GM19452 (cell line): ENCODE data around the gene NT5C1A.

Source experiments
- ATAC-seq: cut with Tn5 transposase; IDR thresholded peaks from one replicate; pipeline ENCODE4 v1.9.1; 2021; ENCODE audit not compliant: unreplicated experiment

The NT5C1A gene

DNA sequence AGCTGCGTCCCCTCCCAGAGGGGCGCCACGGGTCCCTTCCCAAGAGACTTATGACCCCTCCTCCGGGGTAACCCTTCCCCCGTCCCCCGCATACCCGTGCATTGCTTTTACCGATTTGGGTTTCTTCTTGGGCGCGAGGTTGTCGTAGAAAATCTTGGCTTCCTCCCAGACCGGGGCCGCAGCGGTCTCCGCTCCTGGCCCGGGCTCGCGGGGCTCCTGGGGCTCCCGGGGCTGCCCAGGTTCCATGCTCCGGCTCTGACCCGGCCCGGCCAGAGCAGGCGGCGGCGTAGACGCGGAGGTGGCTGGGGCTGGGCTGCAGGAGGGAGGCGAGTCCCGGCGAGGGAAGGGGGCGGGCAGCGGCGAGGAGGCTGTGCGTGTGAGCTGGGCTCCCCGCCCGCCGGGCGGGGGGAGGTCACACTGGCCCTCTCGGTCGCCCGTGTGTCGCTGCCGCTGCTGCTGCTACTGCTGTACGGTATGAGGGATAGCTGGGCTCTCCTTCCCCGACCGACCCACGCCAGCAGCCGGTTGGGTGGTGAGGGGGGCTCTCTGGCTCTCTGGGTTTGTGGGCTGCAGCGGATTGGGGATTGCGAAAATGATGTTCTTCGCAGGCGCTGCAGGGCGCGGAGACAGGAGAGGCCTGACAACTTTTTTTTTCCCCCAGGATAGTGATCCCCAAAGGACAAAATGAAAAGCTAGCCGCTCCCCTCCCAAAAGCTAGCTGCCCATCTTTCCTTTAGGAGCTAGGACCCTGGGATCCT lies at the start of gene NT5C1A:
Gene NT5C1A, minus strand, starts transcription at position 315 of the 758 bp plus-strand sequence. Its CDS starts 69 bp downstream, at position 246.
- ATAC-seq = no peak

DNA sequence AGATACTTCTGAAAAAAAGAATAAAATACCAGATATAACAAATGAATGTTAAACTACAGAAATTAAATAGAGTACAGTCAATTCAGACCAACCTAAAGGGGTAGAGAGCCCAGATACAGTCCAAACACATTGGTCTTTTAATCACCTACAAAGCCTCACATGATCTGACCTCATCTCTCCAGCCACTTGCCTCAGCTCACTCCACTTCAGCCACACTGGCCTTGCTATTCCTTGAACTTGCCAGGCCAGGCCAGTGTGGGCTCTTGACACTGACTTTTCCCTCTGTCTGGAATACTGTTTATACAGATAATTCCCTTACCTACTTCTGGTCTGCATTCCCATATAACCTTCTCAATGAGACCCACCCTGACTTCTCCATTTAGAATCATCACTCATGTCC lies 49.8 kb upstream of the NT5C1A start:
- no peak for ATAC-seq

DNA sequence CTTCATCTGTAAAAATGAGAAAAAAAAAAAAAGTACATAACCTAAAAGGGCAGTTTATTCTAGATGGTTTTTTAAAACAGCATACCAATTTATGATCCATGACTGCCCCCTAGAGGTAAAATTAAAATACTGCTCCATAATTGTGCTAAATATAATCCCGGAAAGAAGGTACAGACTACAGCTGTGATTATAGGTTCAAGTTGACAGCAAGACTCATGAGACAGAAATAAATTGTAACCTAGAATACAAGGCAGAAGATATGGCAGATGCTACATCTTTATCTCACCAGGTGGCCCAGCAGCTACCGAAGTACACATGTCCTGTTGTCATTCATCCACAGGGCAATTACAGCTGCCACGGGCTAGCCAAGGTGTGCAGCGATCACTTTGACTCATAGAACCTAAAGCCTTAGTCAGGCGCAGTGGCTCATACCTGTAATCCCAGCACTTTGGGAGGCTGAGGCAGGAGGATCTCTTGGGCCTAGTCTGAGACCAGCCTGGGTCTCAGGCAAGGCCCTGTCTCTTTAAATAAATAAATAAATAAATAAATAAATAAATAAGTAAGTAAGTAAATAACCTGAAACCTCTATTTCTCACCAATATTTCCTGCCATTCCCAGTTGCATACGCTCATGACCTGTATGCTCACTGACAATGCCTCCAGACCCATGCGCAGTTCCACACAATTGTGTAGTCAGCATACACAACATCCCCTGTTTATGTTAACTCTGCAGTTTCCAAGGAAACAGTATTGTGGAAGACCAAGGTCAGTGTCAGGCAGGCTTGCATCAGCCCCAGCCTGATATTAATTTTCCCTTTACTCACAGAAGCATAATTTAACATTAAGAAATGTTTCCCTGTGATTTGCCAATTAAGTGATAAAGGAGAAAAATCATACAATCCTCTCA lies 48.4 kb upstream of the NT5C1A start:
- no peak for ATAC-seq

DNA sequence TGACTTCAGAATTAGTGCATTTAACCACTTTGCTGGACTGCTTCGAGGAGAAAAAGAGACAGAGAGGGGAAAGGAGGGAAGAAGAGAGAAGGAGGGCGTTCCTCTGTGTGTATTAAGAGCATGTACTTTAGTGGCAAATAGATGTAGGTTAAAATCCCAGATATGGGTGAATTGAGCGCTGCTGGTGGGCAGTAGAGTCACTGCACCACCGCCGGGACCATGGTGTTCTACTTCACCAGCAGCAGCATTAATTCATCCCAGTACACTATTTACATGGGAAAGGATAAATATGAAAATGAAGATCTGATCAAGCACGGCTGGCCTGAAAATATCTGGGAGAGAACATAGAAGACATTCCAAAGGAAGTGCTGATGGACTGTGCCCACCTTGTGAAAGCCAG lies 45.9 kb upstream of the NT5C1A start:
- ATAC-seq = no peak

DNA sequence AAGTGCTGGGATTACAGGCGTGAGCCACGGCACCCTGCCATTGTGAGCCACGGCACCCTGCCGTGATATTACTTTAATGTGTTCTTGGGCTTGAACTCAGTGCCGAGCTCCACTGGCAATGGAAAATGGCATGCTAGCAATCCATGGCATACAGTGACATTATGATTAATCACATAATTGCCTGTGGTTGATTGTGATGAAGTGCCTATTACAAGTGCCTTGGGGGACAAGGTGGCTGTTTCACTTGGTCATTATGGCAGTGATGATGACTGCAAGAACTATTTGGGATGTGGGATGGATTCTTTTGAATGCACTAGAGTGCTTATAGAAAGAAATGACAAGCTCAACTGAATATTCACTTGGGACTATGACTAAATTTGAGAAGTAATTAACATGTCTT lies 41.6 kb upstream of the NT5C1A start:
- no peak for ATAC-seq

DNA sequence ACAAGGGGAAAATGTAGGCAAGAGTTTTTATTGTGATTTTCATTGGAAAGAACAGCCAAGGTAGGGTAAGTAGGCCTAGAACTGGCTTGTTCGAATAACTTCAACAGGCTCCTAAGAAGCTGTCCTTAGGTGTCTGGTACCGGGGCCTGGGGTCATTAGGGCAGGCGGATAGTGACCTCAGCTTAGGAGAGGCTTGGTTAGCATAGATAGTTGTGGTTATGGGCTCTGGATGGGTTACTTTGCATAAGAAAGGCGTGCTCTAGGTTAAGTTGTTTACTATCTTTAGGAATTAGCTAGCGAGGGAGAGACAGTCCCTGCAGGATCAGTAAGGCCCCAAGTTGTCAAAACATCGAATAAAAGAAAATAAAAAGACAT lies 40.0 kb upstream of the NT5C1A start:
- ATAC-seq = no peak

DNA sequence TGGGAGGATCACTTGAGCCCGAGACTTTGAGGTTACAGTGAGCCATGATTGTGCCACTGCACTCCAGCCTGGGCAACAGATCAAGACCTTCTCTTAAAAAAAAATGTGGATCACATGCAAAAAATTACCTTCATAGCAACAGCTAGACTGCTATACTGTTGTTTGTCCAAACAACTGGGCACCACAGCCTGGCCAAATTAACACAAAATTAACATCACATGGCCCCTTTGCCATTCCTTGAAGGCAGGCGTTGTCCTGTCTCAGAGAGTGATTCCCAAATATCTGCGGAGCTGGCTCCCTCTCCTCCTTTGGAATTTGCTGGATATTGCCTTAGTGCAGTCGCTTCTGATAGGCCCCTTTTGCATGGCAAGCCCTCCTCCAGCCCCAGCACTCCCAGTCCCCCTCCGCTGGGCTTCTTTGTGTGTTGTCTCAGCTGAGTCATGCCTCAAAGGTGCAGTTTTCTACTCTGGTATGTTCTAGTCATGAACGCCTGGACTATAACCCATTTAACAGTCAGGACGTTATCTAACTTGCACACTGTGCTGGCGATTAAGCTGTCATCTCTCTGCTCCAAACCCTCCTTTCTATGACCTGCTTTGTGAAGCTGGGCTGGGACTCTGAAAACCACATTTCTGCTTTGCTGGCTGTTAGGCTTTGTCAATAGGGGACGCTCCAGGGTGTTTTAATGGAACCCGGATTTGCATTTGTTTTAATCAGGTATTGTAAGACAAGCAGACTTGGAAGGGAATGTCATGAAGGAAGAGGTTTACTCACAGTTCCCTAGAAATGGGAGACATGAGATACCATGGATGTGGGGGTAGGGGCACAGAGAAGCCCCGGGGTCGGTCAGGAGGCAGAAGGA lies 39.4 kb upstream of the NT5C1A start:
- no peak for ATAC-seq

DNA sequence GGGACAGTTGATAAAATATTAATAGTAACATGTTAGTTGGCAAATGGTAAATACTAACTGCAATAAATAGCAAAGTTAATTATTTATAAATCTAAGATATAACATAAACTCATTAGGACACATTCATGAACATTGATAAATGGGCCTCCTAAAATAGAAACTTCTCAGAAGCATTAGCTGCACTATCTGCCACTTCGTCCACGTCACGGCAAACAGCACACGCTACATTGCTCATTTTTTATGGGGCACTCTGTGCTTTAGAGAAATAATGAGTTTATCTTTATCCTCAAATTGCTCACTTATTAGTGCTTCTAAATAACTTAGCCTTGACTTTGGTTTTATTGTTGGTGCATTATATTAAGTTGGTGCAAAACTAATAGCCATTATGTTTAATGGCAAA lies 35.6 kb upstream of the NT5C1A start:
- no peak for ATAC-seq

DNA sequence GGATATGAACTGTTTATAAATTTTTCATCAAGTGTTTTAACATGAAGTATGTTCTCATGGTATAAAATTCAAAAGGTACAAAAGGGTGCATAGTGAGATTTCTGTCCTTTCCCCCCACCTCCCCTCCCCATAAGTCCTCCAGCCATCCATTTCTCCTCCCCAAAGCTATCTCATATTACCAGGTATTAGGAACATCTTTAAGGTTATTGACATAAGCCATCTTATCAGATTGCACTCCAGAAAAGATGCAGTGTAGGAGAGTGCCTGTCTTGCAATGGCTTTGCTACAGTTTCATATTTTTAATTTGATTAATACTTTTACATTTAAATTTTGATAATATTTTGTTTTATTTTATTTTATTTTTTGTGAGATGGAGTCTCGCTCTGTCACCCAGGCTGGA lies 32.9 kb upstream of the NT5C1A start:
- ATAC-seq = no peak

DNA sequence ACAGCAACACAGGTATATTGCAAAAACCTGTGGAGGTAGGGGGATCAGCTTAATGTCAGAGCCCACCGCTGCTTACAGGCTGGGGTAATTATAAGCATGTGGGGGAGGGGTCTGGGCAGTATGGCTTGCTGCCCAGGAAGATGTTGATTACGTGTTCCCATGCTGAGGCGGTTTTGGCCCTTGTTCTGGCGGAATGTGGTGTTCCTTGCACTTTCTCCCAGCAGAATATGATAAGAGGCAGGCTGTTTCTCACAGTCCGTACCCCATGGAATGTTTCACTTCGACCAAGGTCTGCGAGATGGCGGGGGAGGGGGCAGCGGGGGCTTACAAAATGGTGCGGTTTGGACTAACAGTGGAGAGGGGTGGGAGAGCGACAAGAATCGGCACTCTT lies 29.1 kb upstream of the NT5C1A start:
- ATAC-seq = no peak

DNA sequence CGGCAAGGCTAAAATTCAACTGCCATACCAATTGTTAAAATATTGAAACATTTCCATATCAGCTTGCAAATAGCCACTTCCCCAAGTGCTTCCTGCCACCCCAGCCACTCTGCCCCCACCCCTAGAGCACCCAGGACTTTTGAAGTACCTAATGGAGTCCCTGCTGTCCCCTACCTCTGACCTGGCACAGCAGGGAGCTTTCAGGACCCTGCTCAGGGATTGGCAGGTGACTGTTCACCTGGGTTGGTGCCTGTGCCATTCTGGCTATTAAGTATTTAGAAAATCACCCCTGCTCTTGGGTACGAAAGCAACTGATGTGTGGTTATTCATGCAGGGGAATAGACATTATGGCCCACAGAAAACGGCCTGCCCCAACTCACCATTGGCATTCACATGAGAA lies 28.4 kb upstream of the NT5C1A start:
- ATAC-seq = no peak

DNA sequence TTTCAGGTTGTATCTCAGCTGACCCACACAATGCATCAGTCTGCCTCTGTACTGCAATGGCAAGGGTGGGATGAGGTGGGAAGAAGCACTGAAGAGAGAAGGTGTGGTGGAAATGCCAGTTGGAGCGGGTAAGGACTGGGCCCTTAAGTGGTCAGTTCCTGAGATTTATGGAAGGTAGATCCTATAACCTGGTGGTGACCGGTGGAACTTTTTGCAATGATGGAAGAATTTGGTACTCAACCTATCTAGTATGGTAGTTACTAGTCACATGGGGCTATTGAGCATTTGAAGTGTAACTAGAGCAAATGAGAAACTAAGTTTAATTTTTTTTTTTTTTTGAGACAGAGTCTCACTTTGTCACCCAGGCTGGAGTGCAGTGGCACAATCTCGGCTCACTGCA lies 27.5 kb upstream of the NT5C1A start:
- no peak for ATAC-seq

DNA sequence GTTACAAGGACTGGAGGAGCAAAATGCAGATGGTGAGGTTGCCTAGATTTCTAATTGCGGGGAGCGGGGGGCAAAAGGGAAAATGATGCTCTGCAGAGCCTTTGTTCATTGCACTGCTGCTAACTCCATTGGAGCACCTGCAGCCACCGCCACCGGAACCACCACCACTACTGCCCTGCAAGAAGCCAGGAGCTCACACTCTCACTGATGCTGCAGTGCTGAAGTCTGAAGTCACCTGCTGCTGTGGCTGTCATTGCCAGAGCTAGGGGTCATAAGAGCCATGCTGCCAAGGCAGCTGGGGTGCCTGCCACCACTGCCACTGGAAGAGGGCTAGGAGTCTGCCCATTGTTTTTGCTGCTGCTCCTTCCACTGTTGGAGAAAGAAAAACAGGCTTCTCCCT lies 26.7 kb upstream of the NT5C1A start:
- no peak for ATAC-seq

DNA sequence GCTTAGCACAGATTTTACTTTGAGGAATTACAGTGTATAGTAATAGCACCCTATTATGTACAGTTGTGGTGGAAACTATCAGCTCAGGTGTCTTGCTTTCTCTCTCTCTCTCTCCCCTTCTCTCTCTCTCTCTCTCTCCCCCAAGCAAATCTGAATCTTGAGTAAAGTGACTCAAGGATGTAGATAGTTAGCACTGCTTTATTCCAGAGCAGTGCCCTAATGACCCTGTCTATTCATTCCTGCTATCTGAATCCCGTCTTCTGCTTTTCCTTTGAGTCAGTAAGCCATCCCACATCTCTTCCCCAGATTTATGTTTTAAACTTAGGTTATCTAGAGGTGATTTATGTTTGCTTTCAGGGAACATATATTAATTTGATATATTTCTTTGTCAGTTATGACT lies 24.5 kb upstream of the NT5C1A start:
- no peak for ATAC-seq

DNA sequence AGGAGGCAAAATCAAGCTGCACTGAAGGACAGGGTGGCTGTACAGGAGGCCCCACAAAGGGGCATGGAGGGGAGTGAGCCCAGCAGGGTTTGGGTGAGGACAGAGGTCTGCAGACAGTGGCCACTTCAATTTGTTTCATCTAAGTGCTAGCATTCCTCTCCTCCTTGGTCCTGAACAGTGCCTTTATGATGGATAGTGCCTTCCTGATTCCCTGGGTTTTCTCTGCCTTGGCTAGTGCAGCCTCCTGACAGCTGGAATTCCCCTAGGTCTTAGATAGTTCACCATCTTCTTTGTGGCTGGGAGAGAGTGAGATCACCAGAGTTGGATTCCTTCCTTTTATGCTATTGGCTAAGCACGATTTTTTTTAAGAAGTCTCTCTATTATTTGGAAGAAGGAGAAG lies 23.1 kb upstream of the NT5C1A start:
- ATAC-seq = no peak

DNA sequence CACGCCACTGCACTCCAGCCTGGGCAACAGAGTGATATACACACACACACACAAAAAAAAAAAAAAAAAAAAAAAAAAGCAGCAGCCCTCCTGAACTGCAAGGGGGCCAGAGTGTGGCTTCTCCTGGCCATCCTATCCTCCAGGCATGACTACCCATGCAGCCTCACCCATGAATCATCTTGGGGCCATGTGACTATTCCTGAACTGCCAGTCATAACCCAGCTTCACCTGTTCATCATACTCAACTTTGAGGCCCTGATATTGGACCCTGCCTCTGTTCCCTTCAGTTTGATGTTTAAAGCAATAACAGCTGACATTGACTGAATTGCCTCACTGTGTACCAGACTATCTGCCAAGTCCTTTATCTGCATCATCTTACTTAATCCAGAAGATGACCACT lies 22.1 kb upstream of the NT5C1A start:
- no peak for ATAC-seq

DNA sequence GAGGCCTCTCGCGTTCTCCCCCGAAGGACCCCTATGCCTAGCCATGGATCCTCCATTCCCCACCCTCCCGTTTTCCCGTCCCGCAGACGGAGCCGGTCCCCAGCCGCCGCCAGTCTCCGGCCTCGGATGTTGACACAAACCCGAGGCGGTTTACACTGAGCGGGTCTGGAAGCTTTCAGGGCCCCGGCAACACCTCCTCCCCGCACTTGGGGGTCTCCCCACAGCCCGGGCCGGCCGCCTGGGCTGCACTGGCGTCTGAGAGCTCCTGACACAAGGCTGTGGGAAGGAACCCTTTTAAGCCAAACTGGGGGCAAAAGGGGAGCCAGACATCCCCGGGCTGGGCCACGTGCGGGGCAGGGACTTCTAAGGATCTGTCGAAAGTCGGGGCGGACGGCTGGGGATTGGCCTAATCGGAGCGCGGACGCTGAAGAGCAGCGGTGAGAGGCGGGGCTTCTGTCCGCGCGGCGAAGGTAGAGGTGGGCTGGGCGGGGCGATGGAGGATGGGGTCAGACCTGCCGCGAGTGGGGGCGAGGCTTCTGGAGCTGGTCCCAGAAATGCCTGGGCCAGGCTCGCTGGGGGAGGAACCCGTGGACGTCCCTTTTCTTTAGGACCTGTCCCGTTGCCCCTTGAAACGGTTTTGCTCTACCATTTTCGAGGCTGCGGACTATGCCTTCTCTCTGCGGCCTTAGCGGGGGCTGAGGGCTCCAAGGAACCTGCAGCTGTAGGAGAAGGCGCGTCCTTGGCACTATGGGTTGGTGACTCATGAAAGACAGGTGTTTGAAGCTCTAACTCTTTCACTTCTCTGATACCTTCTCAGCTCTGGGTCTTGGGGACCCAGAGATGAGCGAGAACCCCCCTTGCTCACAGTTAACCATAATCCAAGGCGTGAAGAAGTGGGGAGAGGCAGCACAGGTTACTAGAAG lies 20.5 kb upstream of the NT5C1A start:
- ATAC-seq = no peak

DNA sequence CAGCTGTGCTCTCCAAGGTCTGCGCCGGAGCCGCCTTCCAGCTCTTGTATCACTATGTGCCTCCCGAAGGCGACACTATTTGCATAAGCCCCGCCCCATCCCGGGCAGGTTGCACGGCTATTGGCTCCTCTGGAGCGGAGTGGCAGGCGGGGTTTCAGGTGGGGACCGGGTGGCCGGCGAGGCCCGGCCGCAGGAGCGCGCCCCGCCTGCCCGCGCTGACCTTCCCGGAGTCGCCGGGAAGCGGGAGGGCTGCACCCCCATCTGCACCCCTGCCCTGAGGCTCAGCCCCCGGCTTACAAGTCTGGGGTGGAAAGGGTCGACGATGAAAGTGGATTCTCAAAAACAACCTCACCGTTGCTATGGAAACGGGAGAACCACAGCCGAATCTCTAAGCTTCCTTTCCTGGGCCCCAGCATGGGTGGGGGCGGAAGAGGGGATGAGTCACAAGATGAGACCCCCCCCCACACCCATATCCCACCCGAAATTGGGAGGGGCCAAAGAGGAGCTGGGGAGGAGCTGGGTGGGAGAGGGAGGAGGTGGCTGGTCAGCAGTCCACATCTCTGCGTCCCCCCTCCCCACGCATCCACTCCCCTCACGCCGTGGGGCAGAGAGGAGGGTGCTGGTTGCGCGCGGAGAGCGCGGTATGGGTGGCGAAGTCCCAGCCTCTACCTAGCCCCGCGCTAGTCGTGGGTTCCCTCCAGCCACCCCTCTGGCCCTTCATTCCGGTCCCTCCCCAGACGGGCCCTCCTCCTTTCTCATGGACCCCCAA lies 19.7 kb upstream of the NT5C1A start, which contains the start of gene HPCAL4:
Gene HPCAL4, minus strand, starts transcription at position 51 of the 769 bp plus-strand sequence. CDS start 6,830 bp downstream, outside the sequence.
- peak; percentile 79 for ATAC-seq

DNA sequence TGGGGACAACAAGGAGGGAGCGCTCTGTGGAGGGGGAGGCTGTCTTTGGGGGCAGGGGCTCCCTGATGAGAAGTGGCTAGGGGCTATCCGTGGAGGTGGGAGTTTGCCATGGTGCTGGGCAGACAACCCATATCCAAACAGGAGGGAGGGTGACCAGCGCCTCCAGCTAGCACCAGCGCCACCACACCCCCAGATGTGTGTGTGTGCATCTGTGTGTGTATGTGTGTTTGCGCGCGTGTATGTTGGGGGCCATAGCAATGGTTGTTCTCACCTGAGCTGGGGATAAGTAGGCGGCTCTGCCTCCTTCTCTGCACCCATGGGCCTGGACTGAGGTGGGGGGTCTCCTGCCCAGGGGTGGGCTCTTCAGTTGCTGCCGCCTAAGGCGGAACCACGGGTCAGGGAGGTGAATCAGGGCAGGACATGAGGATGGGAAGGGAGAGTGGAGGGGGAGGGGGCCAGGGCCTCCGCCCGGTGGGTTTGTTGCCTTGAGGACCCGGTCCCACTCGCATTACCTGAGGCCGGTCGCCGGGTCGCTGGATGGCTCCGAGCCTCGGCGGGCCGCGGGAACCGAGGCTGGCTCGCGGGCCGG lies 19.0 kb upstream of the NT5C1A start:
- ATAC-seq = no peak
